SK-N-SH (cell line): ENCODE measurements around the gene SPACA7.

ENCODE experiments used
- EP300 ChIP-seq, 2 experiments: IDR thresholded peaks; 2 replicates each; pipeline versions ENCODE4 v1.4.0 to v1.6.1; 2012; ENCODE audit warnings: borderline replicate concordance in 1 of 2, low read depth in 1 of 2, low read length in 1 of 2
- EZH2phosphoT487 ChIP-seq: fragments of 200-600 bp; sonication (generic); IDR thresholded peaks from 2 replicates; pipeline ENCODE4 v1.6.1; 2017; ENCODE audit warnings: low read depth, mixed run types, mild to moderate bottlenecking, antibody characterized with exemption, moderate library complexity, borderline replicate concordance
- FOSL2 ChIP-seq: IDR thresholded peaks from 2 replicates; pipeline ENCODE4 v1.4.0; 2012; ENCODE audit warnings: low read depth, mild to moderate bottlenecking, moderate library complexity, borderline replicate concordance
- FOXM1 ChIP-seq: IDR thresholded peaks from 2 replicates; pipeline ENCODE4 v1.4.0; 2012; ENCODE audit warnings: low read depth, mild to moderate bottlenecking
- GABPA ChIP-seq: IDR thresholded peaks from 2 replicates; pipeline ENCODE4 v1.4.0; 2012; ENCODE audit warnings: low read depth, mild to moderate bottlenecking
- JUND ChIP-seq: IDR thresholded peaks from 2 replicates; pipeline ENCODE4 v1.4.0; 2012
- NRF1 ChIP-seq: IDR thresholded peaks from 2 replicates; pipeline ENCODE4 v1.6.1; 2012; ENCODE audit warnings: low read depth, mild to moderate bottlenecking, low read length
- POLR2AphosphoS5 ChIP-seq: IDR thresholded peaks from 2 replicates; pipeline ENCODE4 v1.6.1; 2012; ENCODE audit warnings: low read depth, low read length
- RAD21 ChIP-seq: IDR thresholded peaks from 2 replicates; pipeline ENCODE4 v1.6.1; 2012; ENCODE audit warnings: mild to moderate bottlenecking, low read length
- RXRA ChIP-seq: IDR thresholded peaks from 2 replicates; pipeline ENCODE4 v1.4.0; 2012; ENCODE audit warnings: low read depth, mild to moderate bottlenecking, borderline replicate concordance
- TEAD4 ChIP-seq: IDR thresholded peaks from 2 replicates; pipeline ENCODE4 v1.4.0; 2012; ENCODE audit warnings: mild to moderate bottlenecking, borderline replicate concordance; ENCODE audit not compliant: insufficient read depth
- TF ChIP-seq, protein P1 (sequence below): fragments of 200-600 bp; sonication (generic); IDR thresholded peaks from 2 replicates; pipeline ENCODE4 v1.6.1; 2017; ENCODE audit warnings: antibody characterized with exemption, mild to moderate bottlenecking, moderate library complexity
- TF ChIP-seq, protein P2 (sequence below): fragments of 150-350 bp; IDR thresholded peaks from 2 replicates; pipeline ENCODE4 v1.6.1; 2017; ENCODE audit warnings: antibody characterized with exemption, low read length, low read depth, borderline replicate concordance

DNA sequence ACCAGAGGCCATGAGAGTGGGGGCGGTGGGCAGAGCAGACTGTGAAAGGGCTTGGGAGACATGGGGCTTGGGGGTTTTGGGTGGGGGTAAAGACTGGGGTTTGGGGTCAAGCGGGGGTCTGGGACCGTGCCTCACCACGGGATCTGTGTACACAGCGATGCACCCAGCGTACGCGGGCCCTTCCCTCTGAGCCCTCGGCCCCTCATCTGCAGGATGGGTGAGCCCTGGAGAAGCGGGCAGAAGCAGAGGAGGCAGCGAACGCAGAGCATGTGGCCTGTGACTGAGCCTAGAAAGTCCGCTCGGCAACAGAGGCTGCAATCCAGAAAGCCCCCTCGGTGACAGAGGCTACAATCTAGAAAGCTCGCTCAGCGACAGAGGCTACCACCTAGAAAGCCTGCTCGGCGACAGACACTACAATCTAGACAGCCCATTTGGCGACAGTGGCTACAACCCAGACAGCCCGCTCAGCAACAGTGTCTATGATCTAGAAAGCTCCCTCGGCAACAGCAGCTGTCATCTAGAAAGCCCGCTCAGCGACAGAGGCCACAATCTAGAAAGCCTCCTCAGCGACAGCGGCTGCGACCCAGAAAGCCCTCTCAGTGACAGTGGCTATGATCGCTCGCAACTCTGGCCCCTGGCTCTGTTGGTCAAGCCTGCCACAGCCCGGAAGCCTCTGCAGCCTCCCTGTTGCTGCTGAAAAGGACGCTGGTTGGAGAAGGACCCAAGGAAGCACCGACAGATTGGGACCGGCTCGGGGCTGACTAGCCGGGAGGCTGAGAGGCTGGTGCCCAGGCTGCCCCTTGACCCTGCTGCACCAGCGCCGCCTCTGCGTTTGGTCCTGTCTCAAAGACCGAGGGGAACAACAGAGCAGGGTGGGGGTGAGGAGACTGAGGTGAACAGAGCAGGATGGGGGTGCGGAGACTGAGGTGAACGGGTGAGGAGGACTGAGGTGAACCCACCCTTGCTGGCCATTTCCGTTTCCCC lies 68.6 kb downstream of the SPACA7 start:
- TF ChIP-seq, protein P1, sequence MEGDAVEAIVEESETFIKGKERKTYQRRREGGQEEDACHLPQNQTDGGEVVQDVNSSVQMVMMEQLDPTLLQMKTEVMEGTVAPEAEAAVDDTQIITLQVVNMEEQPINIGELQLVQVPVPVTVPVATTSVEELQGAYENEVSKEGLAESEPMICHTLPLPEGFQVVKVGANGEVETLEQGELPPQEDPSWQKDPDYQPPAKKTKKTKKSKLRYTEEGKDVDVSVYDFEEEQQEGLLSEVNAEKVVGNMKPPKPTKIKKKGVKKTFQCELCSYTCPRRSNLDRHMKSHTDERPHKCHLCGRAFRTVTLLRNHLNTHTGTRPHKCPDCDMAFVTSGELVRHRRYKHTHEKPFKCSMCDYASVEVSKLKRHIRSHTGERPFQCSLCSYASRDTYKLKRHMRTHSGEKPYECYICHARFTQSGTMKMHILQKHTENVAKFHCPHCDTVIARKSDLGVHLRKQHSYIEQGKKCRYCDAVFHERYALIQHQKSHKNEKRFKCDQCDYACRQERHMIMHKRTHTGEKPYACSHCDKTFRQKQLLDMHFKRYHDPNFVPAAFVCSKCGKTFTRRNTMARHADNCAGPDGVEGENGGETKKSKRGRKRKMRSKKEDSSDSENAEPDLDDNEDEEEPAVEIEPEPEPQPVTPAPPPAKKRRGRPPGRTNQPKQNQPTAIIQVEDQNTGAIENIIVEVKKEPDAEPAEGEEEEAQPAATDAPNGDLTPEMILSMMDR, result no peak
- no peak for TF ChIP-seq EP300 (IDR thresholded peaks at IDR 0.05; ENCODE audit: borderline replicate concordance in 1 of 2, low read depth in 1 of 2, low read length in 1 of 2)
- TF ChIP-seq FOSL2, result no peak
- no peak for TF ChIP-seq RAD21
- TF ChIP-seq NRF1, result no peak
- no peak for TF ChIP-seq POLR2AphosphoS5
- TF ChIP-seq GABPA, result no peak
- no peak for TF ChIP-seq EZH2phosphoT487
- TF ChIP-seq TEAD4, result no peak
- TF ChIP-seq, protein P2, sequence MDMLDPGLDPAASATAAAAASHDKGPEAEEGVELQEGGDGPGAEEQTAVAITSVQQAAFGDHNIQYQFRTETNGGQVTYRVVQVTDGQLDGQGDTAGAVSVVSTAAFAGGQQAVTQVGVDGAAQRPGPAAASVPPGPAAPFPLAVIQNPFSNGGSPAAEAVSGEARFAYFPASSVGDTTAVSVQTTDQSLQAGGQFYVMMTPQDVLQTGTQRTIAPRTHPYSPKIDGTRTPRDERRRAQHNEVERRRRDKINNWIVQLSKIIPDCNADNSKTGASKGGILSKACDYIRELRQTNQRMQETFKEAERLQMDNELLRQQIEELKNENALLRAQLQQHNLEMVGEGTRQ, result no peak
- no peak for TF ChIP-seq FOXM1
- TF ChIP-seq JUND, result no peak
- TF ChIP-seq RXRA, result no peak
